NCI-H187 treated with DMSO at 0.1 percent for 48 hours (cell line): ENCODE data around the gene GALNT10.

ENCODE experiments used
- DNase-seq: peaks from one replicate; lab custom pipeline; 2025; lab: John Stamatoyannopoulos, UW

The GALNT10 gene

DNA sequence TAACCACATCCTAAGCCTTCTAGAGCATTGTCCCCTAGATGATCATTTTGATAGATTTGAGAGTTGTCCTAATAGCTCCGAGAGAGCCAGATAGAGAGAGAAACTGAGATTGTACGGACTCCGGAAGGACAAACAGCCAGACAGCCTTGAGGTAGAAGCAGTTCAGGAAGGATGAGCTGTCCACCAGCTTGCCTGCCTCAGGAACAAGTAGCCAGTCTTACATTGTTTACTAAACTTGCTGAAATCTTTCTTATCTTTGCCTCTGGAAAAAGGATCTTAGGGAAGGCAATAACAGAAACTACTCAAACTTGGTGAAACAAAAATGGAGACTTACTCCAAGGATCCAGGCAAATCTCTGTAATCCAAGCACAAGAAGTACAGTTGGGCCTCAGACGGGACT is 216.3 kb downstream of the GALNT10 start:
- no peak for DNase-seq

GRCh38 chr5:154408811-154409210 is 218.3 kb downstream of the GALNT10 start:
- DNase-seq = no peak

GRCh38 chr5:154409230-154409840 is 218.8 kb downstream of the GALNT10 start:
- no peak for DNase-seq

- DNase-seq = no peak
Observed at GRCh38 chr5:154410008-154410407, 219.5 kb downstream of the GALNT10 start.

- DNase-seq = no peak
Observed at GRCh38 chr5:154410786-154411185, 220.3 kb downstream of the GALNT10 start.

GRCh38 chr5:154411338-154411737 is 220.8 kb downstream of the GALNT10 start:
- no peak for DNase-seq

DNA sequence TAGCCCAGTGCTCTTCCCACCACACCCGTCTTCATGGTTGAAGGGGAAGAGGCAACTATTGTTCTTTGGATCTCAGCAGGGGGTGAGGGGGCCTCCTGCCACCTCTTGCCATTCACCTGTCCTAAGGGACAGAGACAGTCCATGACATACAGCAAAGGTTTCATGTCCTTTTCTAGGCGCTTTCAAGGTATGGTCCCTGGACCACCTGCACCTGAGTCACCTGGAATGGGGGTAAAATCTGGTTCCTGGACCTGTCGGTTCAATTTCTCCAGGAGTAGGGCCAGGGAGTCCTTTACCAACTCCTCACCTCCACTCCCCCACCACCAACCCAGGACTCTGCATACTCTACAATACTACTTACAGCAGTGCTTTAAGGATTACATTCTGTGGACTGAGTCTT is 221.8 kb downstream of the GALNT10 start:
- no peak for DNase-seq

DNA sequence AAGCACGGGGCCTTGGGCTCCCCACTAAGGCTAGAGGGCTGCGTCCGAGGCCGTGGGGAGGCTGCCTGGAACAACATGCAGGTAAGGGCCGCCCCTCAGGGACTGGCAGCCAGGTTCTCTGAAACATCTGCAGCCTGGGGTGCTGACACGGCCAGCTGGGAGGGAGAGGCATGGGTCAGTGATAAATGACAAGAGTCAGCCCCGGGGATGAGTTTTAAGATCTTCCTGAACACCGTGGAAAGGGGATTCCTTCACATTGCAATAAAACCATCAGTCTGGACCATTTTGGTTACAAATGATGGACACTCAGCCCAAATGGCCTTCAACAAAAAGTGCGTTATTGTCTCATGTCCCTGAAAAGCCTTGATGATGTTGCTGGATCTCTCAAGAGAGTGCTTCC is 222.4 kb downstream of the GALNT10 start:
- no peak for DNase-seq

DNA sequence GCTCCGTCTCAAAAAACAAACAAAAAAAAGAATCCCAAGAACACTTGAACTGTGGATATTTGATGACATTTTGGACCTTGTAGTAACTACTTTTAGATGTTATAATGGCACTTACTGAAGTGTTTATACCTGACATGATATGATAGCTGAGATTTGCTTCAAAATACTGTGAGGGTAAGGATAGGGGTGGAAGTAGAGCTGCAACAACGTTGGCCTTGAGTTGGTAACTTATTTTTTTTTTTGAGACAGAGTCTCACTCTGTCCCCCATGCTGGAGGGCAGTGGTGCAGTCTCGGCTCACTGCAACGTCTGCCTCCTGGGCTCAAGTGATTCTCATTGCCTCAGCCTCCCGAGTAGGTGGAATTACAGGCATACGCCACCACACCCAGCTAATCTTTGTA is 224.6 kb downstream of the GALNT10 start:
- DNase-seq = no peak

GRCh38 chr5:154418344-154418820 is 227.8 kb downstream of the GALNT10 start:
- no peak for DNase-seq

GRCh38 chr5:154419236-154419635 is 228.7 kb downstream of the GALNT10 start:
- no peak for DNase-seq

GRCh38 chr5:154421868-154422267 is 231.3 kb downstream of the GALNT10 start:
- DNase-seq = no peak

- DNase-seq = no peak
Observed at GRCh38 chr5:154422298-154422697, 231.8 kb downstream of the GALNT10 start.

DNA sequence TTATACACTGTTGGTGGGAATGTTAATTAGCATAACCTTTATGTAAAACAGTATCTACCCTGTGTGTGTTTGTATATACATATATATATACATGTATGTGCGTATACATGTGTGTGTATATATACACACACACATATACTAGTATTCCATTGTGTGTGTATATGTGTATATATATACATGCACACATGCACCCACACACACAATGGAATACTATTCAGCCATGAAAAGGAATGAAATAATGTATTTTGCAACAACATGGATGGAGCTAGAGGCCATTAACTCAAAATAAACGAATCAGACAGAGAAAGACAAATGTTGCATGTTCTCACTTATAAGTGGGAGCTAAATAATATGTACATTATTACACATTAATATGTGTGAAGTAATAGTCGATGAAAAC is 237.7 kb downstream of the GALNT10 start:
- no peak for DNase-seq

DNA sequence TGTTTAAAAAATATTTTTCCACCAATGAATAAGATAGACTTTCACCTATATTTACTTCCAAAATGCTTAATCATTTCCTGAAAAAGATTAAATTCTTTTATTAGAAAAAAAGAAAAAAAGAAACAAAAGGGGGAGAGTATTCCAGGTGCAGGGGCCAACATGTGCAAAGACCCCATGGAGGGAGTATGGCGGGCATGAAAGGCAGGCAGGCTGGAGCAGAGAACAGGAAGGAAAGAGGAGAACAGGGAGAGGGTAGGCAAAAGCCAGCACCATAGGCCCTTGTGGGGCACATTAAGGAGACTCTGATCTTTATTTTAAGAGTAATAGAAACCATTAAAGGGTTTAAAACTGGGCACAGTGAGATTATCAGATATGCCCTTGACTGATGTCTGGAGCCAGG is 238.8 kb downstream of the GALNT10 start:
- DNase-seq = no peak

DNA sequence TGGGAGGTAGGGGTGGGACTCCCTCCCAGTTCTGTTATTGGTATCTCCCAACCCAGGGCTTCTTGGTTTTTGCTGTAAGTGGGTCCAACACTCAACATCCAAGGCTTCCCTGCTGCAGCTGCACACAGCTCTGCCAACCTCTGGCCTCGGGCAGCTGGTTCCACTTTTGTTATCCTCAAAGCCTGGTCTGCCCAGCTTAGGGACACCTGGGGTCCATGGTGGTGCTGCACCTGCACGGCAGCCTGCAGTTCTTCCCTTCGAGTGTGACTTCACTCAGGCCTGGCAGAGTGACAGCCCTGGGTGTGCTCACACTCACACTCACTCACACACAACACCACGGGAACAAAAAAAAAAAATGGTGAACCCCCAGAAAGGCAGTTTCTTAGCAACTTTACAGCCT is 239.9 kb downstream of the GALNT10 start:
- no peak for DNase-seq

- no peak for DNase-seq
Observed at GRCh38 chr5:154430961-154431630, 240.6 kb downstream of the GALNT10 start.

DNA sequence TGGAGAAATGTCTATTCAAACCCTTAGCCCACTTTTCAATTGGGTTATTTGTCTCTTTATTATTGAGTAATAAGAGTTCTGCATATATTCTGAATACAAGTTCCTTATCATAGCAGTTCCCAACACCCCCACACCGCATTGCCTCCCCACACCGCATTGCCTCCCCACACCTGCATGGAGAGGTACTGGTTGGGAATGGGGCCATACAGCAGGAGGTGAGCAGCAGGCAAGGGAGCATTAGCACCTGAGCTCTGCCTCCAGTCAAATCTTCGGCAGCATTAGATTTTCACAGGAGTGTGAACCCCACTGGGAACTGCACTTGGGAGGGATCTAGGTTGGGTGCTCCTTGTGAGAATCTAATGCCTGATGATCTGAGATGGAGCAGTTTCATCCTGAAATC is 244.7 kb downstream of the GALNT10 start:
- no peak for DNase-seq

DNA sequence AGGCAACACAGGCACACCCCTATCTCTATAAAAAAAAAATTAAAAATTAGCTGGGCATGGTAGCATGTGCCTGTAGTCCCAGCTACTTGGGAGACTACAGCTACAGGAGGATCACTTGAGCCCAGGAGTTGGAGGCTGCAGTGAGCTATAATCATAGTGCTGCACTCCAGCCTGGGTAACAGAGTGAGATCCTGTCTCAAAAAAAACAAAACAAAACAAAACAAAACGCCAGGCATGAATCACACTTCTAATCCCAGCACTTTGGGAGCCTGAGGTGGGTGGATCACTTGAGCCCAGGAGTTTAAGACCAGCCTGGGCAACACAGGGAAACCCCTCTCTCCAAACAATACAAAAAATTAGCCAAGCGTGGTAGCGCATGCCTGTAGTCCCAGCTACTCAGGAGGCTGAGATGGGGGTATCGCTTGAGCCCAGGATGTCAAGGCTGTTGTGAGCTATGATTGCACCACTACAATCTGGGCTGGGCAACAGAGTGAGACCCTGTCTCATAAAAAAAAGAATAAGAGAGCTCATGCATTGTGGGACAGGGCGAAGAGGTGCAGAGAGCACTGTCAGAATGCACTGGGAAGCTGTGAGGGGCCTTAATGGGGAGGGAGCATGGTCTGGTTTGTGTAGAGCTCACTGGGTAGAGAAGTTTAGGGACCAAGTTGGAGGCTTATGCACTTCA is 246.9 kb downstream of the GALNT10 start:
- DNase-seq = no peak

- no peak for DNase-seq
Observed at GRCh38 chr5:154440540-154440939, 250.0 kb downstream of the GALNT10 start.

DNA sequence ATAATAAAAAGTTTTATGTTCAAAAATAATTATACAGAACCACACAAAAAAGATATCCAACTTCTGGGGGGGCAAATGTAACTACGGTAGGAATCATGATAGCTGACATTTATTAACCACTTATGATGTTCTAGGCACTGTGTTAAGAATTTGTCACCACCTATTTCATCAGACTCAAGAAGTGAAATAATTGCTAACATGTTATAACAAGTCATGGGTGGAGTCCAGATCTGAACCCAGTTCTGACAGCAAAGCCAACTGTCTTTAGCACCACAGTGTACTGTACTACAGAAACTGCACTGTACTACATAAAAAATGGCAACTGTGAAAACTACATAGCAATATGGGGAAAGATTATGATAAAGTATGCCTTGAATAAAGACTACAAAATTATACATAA is 252.3 kb downstream of the GALNT10 start:
- no peak for DNase-seq

GRCh38 chr5:154444556-154445421 is 254.3 kb downstream of the GALNT10 start:
- no peak for DNase-seq
